PFSK-1 (cell line): ENCODE measurements around the gene CDC42BPG.

Experiments
- POLR2AphosphoS5 ChIP-seq: IDR thresholded peaks from 2 replicates; pipeline ENCODE4 v1.6.1; 2012; ENCODE audit warnings: low read depth, mild to moderate bottlenecking, control low read depth, low read length, moderate library complexity
- REST ChIP-seq, 2 experiments: IDR thresholded peaks; 2 replicates each; pipeline versions ENCODE4 v1.6.1 to v1.8.0; 2011 to 2012; ENCODE audit warnings: low read depth in 2 of 2, low read length in 2 of 2, control low read depth in 1 of 2, inconsistent platforms in 1 of 2, mild to moderate bottlenecking in 1 of 2, moderate library complexity in 1 of 2; ENCODE audit not compliant: insufficient read depth in 1 of 2
- SIN3A ChIP-seq: IDR thresholded peaks from 2 replicates; pipeline ENCODE4 v1.6.1; 2012; ENCODE audit warnings: mild to moderate bottlenecking, low read length, moderate library complexity, borderline replicate concordance; ENCODE audit not compliant: insufficient read depth

- TF ChIP-seq SIN3A (no peak), POLR2AphosphoS5 (no peak), REST (IDR thresholded peaks at IDR 0.05; ENCODE audit: insufficient read depth in 1 of 2, low read depth in 2 of 2, low read length in 2 of 2) (no peak)
These were observed 39.6 kb upstream of the CDC42BPG start for GRCh38 chr11:64884019-64884418.
